Inferior parietal cortex (tissue), 1 donor: ENCODE data around the gene SYNDIG1.

Experiments
- DNase-seq: peaks from one replicate; pipeline ENCODE4 v3.0.0-alpha.2; 2016; ENCODE audit errors: extremely low spot score

Gene SYNDIG1

DNA sequence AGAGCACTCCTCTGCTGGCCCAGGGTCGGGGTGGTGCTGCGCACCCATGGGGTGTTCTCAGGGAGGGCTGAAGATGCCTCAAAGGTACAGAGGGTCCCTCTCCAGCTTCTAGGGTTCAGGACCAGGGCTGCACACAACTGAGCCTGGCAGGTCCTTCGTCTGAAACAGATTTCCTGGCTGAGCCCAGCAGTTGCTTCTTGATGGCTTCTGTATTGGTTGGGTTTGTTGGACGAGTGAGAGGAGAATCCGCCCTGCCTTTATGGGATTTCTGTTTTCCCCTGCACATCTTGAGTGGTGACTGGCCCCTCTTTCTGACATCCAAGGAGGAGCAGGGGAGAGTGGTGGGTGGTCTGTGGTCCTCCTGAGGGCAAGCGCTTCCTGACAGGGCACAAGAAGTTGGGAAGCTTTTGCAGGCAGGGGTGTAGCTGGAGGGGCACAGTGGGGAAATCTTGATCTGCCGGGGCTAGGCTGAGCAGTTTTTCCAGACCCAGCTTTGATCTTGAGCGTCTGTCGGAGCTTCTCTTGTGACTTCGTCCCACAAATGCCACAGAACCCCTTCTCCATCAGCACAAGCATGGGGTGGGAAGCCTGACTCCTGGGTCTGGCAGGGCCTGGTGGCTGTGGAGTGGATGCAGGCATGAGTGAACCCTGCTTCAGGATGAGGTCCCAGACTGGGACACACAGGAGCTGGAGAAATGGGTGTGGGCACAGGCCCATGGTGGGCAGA lies 116.5 kb downstream of the SYNDIG1 start:
- no peak for DNase-seq

DNA sequence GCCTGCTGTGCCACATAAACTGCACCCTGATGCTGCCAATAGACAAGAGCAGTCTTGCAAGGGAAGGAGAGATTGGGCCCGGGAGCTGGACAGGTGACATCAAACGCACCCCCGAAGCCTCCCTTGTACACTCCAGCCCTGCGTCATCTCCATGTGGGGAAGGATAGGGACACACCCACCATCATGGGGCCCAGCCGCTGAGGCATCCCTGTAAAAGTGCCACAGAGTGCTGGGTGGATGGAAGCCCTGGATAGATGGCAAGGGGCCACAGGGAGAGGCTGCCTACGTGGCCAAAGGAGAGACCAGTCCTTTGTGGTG lies 117.1 kb downstream of the SYNDIG1 start:
- DNase-seq: no peak

DNA sequence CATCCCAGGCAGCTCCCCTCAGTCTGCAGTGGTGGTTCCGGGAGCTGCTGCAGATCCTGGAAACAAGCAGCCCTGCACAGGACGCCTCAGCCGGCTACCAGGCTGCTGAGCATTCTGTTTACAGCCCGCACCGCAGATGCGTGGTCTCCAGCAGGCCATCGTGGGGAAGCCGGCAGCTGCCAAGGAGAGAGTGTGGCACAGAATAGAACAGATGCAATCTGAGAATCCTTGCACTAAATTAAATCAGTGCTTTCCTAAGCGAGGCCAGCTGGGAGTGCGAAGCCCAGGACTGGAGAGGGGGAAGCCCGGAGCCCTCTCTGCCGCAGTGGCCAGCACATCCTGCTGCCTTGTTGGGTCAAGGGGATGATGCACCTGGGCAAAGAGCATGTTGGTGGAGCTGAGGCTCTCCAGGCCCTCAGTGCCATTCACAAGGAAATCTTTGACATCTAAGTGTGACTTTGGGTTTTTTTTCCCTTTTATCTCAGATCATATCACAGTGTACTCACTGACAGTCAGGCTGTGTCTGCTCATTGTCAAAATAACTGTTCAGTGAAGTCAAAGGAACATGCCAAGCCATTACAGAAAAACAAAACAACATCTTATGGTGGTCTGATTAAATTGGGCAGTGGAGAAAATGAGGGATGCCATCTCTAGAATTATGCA lies 118.1 kb downstream of the SYNDIG1 start:
- no peak for DNase-seq

DNA sequence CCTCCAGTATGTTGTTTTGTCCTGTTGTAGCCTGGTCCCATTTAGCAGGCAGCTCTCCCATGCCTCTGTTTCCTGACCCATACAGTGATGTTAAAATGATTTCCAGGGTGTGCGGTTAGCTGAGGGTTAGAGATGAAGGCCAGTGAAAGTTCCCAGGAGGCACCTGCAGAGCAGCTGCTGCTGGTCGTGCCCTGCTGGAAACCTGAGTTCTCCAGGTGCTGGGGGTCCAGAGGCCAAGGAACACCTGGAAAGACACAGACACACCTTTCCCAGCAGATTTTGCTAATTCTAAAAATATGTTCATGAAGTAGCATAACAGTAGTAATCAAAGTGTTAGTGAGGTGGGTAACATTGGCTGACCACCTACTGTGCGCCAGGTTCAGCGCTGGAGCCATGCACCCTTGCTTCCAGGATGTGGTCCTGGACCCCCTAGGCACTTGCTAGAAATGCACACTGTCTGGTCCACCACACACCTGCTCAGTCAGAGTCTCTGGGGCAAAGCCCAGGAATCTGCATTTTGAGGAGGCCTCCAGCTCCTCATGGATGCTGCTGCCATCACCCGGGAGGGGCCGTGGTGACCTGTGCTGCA lies 118.7 kb downstream of the SYNDIG1 start:
- no peak for DNase-seq

DNA sequence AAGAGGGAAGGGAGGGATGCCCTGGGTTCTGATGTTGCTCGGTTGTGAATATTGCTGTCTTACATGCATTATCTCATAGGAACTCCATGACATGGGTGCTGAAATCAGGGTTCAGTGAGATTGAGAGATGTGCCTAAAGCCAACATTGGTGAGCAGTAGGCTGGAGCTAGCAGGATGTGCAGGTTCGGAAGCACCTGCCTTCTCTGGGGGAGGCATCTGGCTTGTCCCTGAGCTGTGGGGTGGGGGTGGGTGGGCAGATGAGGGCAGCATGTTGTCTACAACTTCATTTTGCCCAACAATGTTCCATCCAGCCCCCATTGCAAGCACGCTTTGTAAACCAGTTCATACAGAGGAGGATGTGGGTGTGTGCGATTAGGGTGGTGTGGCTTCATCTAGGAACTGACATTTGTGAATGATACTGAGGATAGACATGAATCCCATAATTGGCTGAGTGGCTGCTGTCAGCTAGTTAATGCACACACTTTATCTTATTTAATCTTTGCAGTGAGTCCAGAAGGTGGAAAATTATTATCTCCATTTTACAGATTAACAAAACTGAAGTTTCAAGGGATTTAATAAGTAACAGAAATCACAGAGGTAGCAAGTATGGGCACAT lies 119.4 kb downstream of the SYNDIG1 start:
- DNase-seq: no peak

DNA sequence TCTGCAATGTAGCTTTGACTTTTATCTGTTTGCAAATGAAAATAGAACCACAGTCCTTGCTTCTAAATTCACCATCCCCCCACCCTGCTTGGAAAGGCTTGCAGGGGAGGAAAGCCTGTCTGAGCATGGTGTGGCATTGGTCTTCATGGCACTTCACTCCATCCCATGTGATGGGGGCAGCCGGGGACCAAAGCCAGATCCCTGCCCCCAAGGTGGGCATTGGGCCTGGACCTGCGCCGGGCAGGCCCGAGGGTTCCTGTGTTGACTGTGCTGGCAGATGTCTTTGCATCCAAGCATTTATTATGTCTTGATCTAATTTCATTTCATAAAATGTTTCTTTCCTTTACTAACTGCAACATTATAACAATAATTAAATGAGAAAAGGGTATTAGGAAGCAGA lies 120.0 kb downstream of the SYNDIG1 start:
- no peak for DNase-seq

DNA sequence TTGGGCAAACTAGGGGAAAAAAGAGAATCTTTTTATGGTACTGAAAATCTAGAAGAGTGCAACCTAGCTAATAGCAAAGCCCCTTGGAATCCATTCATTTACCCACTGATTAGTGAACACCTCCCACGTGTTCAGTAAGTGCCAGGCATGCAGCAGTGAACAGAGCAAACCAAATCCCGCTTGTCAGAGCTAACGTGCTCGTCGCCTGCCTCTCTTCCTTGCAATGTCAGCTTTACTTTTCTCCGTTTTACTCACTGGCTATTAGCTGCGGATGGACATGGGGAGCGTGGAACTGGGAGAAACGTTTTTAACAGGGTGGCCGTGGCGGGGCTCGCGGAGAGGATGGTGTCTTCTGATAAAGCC lies 120.4 kb downstream of the SYNDIG1 start:
- DNase-seq: no peak

DNA sequence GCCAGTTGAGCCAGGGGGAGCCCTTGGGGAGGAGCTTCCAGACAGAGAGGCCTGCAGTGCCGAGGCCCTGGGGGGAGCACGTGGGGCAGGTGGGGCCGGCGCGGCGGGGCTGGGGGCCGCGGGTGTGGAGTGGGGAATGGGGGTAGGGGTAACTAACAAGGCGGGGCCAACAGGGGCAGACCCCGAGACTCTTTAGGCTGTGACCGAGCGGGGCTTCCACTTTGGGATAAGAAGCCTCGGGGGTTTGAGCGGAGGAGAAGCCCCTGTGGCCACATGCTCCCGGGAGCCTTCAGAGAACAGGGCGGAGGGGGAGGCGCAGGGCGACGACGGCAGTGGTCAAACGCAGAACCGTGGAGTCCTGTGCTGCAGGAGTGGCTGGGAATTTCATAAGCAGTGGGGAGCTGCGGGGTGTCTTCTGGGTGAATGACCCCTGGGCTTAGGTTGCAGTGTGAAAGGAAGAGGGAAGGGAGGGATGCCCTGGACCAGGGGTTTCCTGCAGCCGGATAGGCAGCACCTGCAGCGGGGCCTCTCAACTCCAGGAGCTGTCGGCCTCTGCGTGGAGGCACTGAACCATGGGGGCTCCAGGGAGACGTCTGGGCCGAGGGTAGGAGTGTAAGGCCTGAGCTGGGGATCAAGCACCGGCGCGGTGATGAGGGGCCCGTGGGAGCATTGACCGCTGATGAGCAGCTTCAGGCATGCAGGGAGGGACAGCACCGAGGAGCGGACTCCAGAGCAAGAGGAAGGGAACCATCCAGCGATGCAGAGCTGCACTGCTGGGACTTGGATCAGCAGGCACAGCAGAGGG lies 121.0 kb downstream of the SYNDIG1 start:
- DNase-seq: no peak

DNA sequence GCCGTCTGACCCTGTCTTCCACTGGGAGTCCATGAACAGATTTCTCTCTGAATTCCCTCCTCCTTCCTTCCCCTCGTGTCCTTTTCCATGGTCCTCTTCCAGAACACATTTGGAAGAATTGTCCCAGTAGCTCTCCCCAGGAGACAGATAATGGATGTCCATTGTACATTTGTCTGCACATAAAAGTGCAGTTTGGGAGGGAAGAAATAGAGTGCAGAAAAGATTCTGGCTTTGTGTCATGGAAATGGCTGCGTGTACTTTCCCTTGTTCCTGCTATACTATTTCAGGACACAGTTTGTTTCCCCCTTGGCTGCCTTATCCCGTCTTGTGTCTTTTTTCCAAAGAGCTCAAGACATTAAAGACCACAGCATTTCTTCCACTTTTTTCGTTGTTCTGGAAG lies 127.6 kb downstream of the SYNDIG1 start:
- DNase-seq: no peak

DNA sequence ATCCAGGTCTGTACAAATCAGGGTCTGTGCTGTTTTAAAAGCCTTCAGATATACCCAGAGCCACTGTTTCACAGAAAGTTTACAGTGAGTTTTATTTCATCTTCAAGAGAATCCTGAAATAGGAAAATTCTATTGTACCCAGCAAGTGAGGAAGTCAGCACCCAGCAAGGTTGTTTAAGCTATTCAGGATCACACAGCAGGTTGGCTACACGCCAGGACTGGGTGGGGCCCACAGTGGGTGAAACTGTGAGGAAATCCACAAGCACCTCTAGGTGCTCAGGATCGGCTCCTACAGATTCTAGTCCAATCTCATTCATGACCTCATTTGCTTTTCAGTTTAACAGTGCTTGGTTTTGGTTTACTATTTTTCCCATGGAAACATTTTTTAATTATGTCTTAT lies 128.9 kb downstream of the SYNDIG1 start:
- DNase-seq: no peak

DNA sequence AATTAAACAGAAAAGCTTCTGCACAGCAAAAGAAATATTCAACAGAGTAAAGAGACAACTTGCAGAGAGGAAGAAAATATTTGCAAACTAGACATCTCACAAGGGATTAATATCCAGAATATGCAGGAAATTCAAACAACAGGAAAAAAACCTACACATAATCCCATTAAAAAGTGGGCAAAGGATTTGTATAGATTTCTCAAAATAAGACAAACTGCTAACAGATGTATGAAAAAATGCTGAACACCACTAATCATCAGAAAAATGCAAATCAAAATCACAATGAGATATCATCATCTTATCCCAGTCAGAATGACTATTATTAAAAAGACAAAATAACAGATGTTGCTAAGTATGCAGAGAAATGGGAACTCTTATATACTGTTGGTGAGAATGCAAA lies 129.6 kb downstream of the SYNDIG1 start:
- no peak for DNase-seq

DNA sequence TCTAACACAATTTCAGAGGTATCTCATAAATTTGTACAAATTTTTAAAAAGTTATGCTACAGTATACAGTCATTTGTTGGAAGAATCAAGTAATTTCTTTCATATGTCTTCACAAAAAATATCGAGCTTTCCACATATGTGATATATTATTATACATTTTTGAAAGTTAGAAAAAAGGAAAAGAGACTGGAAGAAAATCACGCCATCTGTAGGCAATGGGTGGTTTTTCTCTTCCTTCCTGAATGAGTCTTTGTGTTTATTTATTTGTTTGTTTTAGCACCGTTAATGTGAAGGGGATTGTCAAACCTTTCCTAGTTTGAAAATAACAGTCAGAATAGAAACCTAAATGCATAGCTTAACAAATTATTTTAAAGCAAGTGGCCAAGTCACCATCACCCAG lies 130.6 kb downstream of the SYNDIG1 start:
- DNase-seq: no peak

DNA sequence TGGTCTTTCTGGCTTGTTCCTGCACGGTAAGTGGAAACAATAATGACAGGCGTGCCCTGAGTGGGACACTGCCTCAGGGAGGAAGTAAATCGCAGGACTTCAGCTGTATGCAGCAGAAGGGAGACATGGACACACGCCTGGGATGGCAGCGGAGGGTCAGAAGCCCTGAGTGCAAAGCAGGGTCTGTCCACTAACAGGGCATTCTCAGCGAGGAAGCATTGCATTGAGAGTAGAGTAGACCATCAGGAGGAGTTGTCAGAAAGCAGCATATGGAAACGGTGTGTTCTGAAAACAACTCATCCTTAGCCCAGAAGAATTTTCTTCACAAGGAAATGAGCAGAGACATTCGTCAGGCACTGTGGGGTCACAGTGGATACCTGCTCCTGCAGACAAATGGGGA lies 134.0 kb downstream of the SYNDIG1 start:
- no peak for DNase-seq

DNA sequence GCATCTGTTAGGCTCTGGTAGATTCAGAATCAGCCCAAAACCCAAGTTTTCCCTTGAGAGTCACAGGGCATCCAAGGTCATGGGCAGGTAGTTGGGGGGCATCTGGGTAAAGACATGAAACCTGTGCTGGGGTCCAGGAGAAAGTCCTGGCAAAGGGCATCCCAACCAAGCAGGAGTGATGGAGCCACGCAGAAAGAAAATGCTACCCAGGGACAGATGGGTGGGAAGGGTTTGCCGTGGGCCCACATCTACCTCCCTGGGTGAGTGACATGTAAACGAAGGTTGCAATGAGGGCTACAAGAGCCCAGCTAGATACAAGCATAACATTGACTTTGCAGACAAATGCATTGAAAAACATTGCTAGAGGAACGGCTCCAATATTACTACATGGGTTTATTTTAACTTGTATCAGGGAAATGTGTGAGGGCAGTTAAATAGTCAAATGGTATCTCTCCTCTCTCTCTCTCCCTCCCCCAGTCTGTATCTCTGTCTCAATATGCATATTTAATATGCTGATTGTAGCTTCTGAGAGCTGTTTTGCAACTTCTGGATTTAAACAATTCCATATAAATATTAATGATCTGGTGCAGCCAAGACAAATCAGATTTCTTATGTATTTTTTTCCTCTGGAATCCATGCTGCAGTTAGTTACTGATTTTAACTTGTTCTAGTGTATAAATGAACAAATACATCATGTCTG lies 135.7 kb downstream of the SYNDIG1 start:
- DNase-seq: no peak

DNA sequence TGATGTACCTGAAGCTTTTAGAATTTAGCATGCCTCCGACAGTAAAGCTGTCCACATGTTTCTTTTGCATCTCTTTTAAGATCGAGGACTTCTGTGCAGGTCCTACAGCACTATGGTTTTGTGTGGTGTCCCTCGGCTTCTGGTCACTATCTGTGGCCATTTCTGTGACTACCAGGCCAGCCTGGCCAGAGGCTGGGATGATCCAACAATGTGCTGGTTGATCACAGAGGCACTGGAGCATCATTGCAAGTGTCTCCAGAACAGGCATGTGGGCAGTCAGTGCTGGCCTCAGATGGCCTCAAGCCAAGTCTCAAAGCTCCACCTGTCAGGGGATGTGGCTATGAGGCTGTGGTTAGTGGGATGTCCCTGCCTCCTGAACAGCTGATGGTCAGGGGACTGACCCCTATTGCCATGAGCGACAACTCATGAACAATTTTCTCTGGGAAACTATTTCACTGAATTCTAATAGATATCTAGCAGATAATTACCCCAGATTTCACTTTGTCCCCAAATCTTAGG lies 136.6 kb downstream of the SYNDIG1 start:
- DNase-seq: no peak

DNA sequence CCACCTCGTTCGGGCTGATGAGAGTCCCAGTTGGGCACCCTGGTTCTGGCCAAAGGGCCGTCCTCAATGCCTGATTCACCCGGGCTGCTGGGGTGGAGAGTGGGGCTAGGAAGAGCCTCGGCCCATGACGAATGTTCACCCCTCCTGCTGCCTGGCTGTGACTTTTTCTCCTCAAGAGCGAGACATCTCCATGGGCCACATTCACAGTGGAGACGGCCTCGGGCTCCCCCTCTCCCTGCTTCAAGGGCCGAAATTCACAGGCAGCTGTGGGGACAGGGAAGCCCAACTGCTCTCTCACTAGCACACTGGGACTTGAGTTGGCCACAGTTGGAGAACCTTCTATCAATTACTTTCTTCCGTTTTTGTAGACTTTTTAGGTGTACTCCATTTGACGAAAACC lies 138.0 kb downstream of the SYNDIG1 start:
- DNase-seq: no peak

DNA sequence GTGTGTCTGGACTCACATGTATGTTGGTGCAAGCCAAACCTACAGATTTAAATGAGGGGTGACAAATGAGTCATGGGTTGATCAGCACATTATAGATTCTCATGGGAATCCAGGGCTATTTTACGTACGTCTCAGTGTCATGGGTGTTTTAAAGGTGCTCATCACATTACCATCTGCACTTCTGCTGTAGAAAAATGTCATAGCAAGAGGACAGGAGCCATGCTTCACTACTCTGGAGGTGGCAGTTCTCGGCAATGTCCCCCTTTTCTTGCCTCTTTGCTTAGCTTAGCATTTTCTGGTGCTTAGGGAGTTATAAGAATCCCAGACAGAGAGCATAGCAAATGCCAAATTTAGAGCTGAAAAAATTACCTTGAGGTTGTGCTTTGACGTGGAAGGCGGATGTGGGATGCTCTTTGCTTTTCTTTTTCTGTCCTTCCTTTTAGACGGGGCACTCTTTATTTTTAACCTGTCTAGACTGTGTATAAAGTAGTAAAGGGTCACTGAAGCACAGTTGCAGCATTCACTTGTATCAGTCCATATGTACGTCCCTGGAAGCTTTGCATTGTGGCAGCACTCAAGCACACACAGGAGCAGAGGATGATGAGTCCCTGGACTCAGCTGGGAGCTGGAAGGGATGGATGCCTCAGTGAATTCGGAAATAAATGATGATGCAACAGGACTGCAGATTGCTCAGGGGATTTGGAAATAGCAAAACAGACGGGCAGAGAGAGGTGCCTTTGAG lies 139.7 kb downstream of the SYNDIG1 start:
- DNase-seq: peak; percentile 42

DNA sequence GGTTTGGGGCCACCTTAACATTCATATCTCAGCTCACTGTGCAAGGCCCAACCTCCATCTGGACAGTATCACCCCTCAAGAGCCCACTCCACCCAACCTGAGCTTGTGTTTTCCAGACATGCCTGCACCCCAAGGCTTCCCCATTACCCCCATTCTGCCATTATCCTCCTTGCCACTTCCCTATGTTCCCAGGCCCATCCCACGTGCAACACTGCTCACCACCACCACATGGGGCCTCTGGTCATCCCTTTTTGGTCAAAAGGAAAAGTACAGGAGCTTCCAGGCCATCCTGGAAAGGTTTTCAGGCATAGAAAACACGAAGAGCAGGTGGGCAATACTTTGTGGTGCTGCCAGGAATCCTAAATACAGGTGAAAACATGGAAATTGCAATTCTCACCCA lies 140.3 kb downstream of the SYNDIG1 start:
- DNase-seq: no peak

DNA sequence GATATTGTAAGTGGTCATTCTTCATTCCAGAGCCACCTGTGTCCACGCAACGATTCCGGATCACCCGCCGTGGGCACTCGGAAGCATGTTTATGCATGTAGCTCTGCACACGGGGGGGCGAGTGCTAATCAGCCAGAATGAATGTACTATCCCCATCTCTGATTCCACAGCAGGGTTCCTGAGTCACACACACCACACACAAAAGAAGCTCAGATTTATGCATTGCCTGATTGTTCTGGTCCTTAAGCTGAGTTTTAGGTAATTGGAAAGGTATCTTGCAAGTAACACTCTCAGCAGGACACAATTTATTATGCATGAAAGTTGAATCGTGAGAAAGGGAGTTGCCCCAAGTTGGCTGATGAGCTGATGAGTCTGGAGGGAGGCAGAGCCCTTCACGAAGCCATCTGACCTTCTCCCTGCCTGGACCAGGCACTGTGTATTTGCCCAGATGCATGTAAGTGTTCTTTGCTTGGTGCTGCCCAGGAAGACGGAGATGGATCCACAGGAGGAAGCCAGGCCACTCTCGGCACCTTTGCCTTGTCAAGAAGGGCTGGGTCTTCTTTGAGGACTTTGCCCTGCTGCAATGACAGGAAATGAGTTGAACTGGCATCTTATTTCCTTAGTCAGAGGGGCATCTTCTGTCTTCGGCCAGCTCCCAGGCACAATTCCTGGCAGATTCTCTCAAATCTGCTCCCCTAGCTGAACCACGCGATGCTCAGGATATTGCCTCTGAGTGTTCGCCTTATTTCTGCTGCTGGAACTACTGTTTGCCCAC lies 141.1 kb downstream of the SYNDIG1 start:
- DNase-seq: no peak
